Activated T-cell treated with anti-CD3 and anti-CD28 coated beads, Interleukin-2, amount 50 U/mL, for 4 hours (primary cell): ENCODE results near the gene OR4P4. TPM values are rescaled to one million over a fixed set of nuclear protein-coding genes. Genes with fewer than 3 reads are reported as not detected.

Experiments
- ATAC-seq, 2 donors: fragments of 200-7000 bp; cut with Tn5 transposase; one replicate each; pipeline ENCODE4 v1.10.0; 2021
- DNase-seq: peaks from one replicate; pipeline ENCODE4 v3.0.0-alpha.2; 2020
- H3K27me3 Mint-ChIP-seq: one replicate; pipeline ENCODE4 v1.8.0; 2021; ENCODE audit warnings: low read depth, mixed read lengths
- H3K36me3 Mint-ChIP-seq: one replicate; pipeline ENCODE4 v1.8.0; 2022; ENCODE audit warnings: mixed read lengths; ENCODE audit not compliant: insufficient read depth
- H3K4me1 Mint-ChIP-seq: one replicate; pipeline ENCODE4 v1.8.0; 2021; ENCODE audit warnings: low read depth, mixed read lengths
- H3K4me3 Mint-ChIP-seq: one replicate; pipeline ENCODE4 v1.8.0; 2021; ENCODE audit warnings: mild to moderate bottlenecking, moderate library complexity, mixed read lengths
- H3K9me3 Mint-ChIP-seq: one replicate; pipeline ENCODE4 v1.8.0; 2021; ENCODE audit warnings: mixed read lengths
- total RNA-seq, 3 donors: library from RNA; stranded (reverse); gene quantifications; one replicate each; pipeline ENCODE4 v1.2.1, GENCODE V29; 2021

OR4P4 gene
- not detected for total RNA-seq

GRCh38 chr11:55634813-55635212 lies at the start of gene OR4P4:
Gene OR4P4 (plus strand): TSS chr11:55635113.
- no peak for DNase-seq
- Mint-ChIP-seq H3K4me3 (no peak within 1 kb of the TSS), H3K36me3 (no peaks in the 10 kb centered on the region), H3K9me3 (peaks cover 15% of the 10 kb centered on the region), H3K4me1 (no peaks in the 10 kb centered on the region), H3K27me3 (no peaks in the 10 kb centered on the region)
- ATAC-seq = no peak

- no peak for ATAC-seq
- no peaks in the 10 kb centered on the region for H3K4me1 Mint-ChIP-seq
- no peak within 1 kb of the TSS for H3K4me3 Mint-ChIP-seq
- H3K36me3 Mint-ChIP-seq = no peaks in the 10 kb centered on the region
- H3K9me3 Mint-ChIP-seq = peaks cover 29% of the 10 kb centered on the region
- no peaks in the 10 kb centered on the region for H3K27me3 Mint-ChIP-seq
- no peak for DNase-seq
Observed at GRCh38 chr11:55607545-55607944, 27.4 kb upstream of the OR4P4 start, which contains the start of gene OR4C11. Gene OR4C11 (minus strand): TSS chr11:55607645. CDS start chr11:55604373, 3,272 bp downstream.

GRCh38 chr11:55624531-55624930 lies 10.4 kb upstream of the OR4P4 start:
- H3K4me1 Mint-ChIP-seq = no peaks in the 10 kb centered on the region
- H3K4me3 Mint-ChIP-seq = no peak overlapping the region
- H3K9me3 Mint-ChIP-seq = peaks cover 36% of the 10 kb centered on the region
- DNase-seq (no peak), ATAC-seq (no peak)
- H3K36me3 Mint-ChIP-seq = no peaks in the 10 kb centered on the region
- H3K27me3 Mint-ChIP-seq = no peaks in the 10 kb centered on the region

- Mint-ChIP-seq H3K36me3 (no peaks in the 10 kb centered on the region), H3K9me3 (peaks cover 36% of the 10 kb centered on the region)
- no peak for ATAC-seq
Observed at GRCh38 chr11:55648027-55648426, 13.1 kb downstream of the OR4P4 start, which contains the start of gene OR4S2. Gene OR4S2 (plus strand): TSS chr11:55648327. CDS start chr11:55650904, 2,577 bp downstream.

GRCh38 chr11:55652560-55652959 lies 17.6 kb downstream of the OR4P4 start:
- no peak for ATAC-seq

More at GRCh38 chr11:55648027-55648426, 13.1 kb downstream of the OR4P4 start, which contains the start of gene OR4S2:
- DNase-seq = no peak
- no peaks in the 10 kb centered on the region for H3K27me3 Mint-ChIP-seq
- no peak within 1 kb of the TSS for H3K4me3 Mint-ChIP-seq
- no peaks in the 10 kb centered on the region for H3K4me1 Mint-ChIP-seq

GRCh38 chr11:55655096-55655495 lies 20.2 kb downstream of the OR4P4 start:
- peaks cover 14% of the 10 kb centered on the region for H3K9me3 Mint-ChIP-seq
- H3K36me3 Mint-ChIP-seq = no peaks in the 10 kb centered on the region
- ATAC-seq (no peak), DNase-seq (no peak)
- no peaks in the 10 kb centered on the region for H3K4me1 Mint-ChIP-seq
- no peak overlapping the region for H3K4me3 Mint-ChIP-seq
- no peaks in the 10 kb centered on the region for H3K27me3 Mint-ChIP-seq

More at GRCh38 chr11:55652560-55652959, 17.6 kb downstream of the OR4P4 start:
- Mint-ChIP-seq H3K4me1 (no peaks in the 10 kb centered on the region), H3K27me3 (no peaks in the 10 kb centered on the region), H3K9me3 (peaks cover 15% of the 10 kb centered on the region), H3K4me3 (no peak overlapping the region), H3K36me3 (no peaks in the 10 kb centered on the region)
- no peak for DNase-seq

GRCh38 chr11:55658031-55658573 lies 23.2 kb downstream of the OR4P4 start:
- Mint-ChIP-seq H3K4me3 (no peak overlapping the region), H3K27me3 (no peaks in the 10 kb centered on the region), H3K4me1 (no peaks in the 10 kb centered on the region), H3K9me3 (peaks cover 7% of the 10 kb centered on the region), H3K36me3 (no peaks in the 10 kb centered on the region)
- ATAC-seq = no peak
- no peak for DNase-seq

GRCh38 chr11:55658608-55659007 lies 23.7 kb downstream of the OR4P4 start:
- H3K4me3 Mint-ChIP-seq = no peak overlapping the region
- ATAC-seq = no peak
- no peaks in the 10 kb centered on the region for H3K36me3 Mint-ChIP-seq
- H3K4me1 Mint-ChIP-seq = no peaks in the 10 kb centered on the region
- DNase-seq = no peak
- H3K27me3 Mint-ChIP-seq = no peaks in the 10 kb centered on the region
- peaks cover 9% of the 10 kb centered on the region for H3K9me3 Mint-ChIP-seq

- H3K27me3 Mint-ChIP-seq = no peaks in the 10 kb centered on the region
- DNase-seq = no peak
- H3K4me1 Mint-ChIP-seq = no peaks in the 10 kb centered on the region
- ATAC-seq = no peak
- no peaks in the 10 kb centered on the region for H3K36me3 Mint-ChIP-seq
- peaks cover 6% of the 10 kb centered on the region for H3K9me3 Mint-ChIP-seq
- no peak within 1 kb of the TSS for H3K4me3 Mint-ChIP-seq
Observed at GRCh38 chr11:55661901-55662300, 27.0 kb downstream of the OR4P4 start, which contains the start of gene OR4C6. Gene OR4C6 (plus strand): TSS chr11:55662201. CDS start chr11:55665167, 2,966 bp downstream.

- ATAC-seq (no peak), DNase-seq (no peak)
- H3K4me1 Mint-ChIP-seq = no peaks in the 10 kb centered on the region
- peaks cover 7% of the 10 kb centered on the region for H3K9me3 Mint-ChIP-seq
- no peaks in the 10 kb centered on the region for H3K27me3 Mint-ChIP-seq
- no peaks in the 10 kb centered on the region for H3K36me3 Mint-ChIP-seq
- H3K4me3 Mint-ChIP-seq = no peak overlapping the region
Observed at GRCh38 chr11:55669376-55669775, 34.5 kb downstream of the OR4P4 start.

- ATAC-seq (no peak), DNase-seq (no peak)
- Mint-ChIP-seq H3K4me3 (no peak overlapping the region), H3K4me1 (no peaks in the 10 kb centered on the region), H3K27me3 (no peaks in the 10 kb centered on the region), H3K36me3 (no peaks in the 10 kb centered on the region), H3K9me3 (peaks cover 4% of the 10 kb centered on the region)
Observed at GRCh38 chr11:55673860-55674259, 38.9 kb downstream of the OR4P4 start.

Other genes starting within 250 kb of the OR4P4 start
- not detected for gene OR4C15, start 80.6 kb upstream of the OR4P4 start, total RNA-seq
- not detected for gene OR4C16, start 63.0 kb upstream of the OR4P4 start, total RNA-seq
- not detected for gene OR4C11, start 27.5 kb upstream of the OR4P4 start, total RNA-seq
- gene OR4S2, start 13.2 kb downstream of the OR4P4 start, total RNA-seq = not detected
- not detected for gene OR4C6, start 27.1 kb downstream of the OR4P4 start, total RNA-seq
- gene OR5D13, start 138.3 kb downstream of the OR4P4 start, total RNA-seq = not detected
- not detected for gene OR5D14, start 160.4 kb downstream of the OR4P4 start, total RNA-seq
- not detected for gene OR5L1, start 176.3 kb downstream of the OR4P4 start, total RNA-seq
- gene OR5D18, start 184.5 kb downstream of the OR4P4 start, total RNA-seq = not detected
- gene OR5L2, start 192.1 kb downstream of the OR4P4 start, total RNA-seq = not detected
- not detected for gene OR5D16, start 203.6 kb downstream of the OR4P4 start, total RNA-seq
- not detected for gene TRIM51, start 248.2 kb downstream of the OR4P4 start, total RNA-seq